ENCODE results near the gene ZNF445.

ZNF445 gene

GRCh38 chr3:44392489-44392888, 85.0 kb downstream of the ZNF445 start:
- no peak overlapping the region for H3K27ac ChIP-seq (replicated peaks)
- TF ChIP-seq GABPA (IDR thresholded peaks at IDR 0.05; ENCODE audit: low read depth), result no peak
- TF ChIP-seq CTCF (IDR thresholded peaks at IDR 0.05; ENCODE audit: insufficient read depth, low read length), result no peak
- no peak for TF ChIP-seq POLR2AphosphoS5 (IDR thresholded peaks at IDR 0.05; ENCODE audit: low read depth)
- TF ChIP-seq REST (IDR thresholded peaks at IDR 0.05; ENCODE audit: insufficient replicate concordance, low read depth), result no peak
- TF ChIP-seq SPI1 (IDR thresholded peaks at IDR 0.05; ENCODE audit: borderline replicate concordance, low read depth), result no peak
- no peak for DNase-seq (ENCODE audit: low read depth in 1 of 2, low spot score in 1 of 2)
- H3K27me3 ChIP-seq (ENCODE audit: insufficient read depth, poor library complexity, severe bottlenecking), result no peaks in the 10 kb centered on the region
- H3K4me3 ChIP-seq (replicated peaks; ENCODE audit: insufficient read depth, low read length), result no peak overlapping the region

- H3K27me3 ChIP-seq (ENCODE audit: insufficient read depth, poor library complexity, severe bottlenecking), result no peaks in the 10 kb centered on the region
- TF ChIP-seq REST (IDR thresholded peaks at IDR 0.05; ENCODE audit: insufficient replicate concordance, low read depth) (no peak), CTCF (IDR thresholded peaks at IDR 0.05; ENCODE audit: insufficient read depth, low read length) (no peak), GABPA (IDR thresholded peaks at IDR 0.05; ENCODE audit: low read depth) (no peak), SPI1 (IDR thresholded peaks at IDR 0.05; ENCODE audit: borderline replicate concordance, low read depth) (no peak), POLR2AphosphoS5 (IDR thresholded peaks at IDR 0.05; ENCODE audit: low read depth) (no peak)
- DNase-seq (ENCODE audit: low read depth in 1 of 2, low spot score in 1 of 2), result no peak
- no peak overlapping the region for H3K27ac ChIP-seq (replicated peaks)
- no peak overlapping the region for H3K4me3 ChIP-seq (replicated peaks; ENCODE audit: insufficient read depth, low read length)
Observed at GRCh38 chr3:44387404-44387803, 90.1 kb downstream of the ZNF445 start.
